B cell (primary cell): Measurements from ENCODE around the gene DHX35. TPM values are rescaled to one million over a fixed set of nuclear protein-coding genes. Genes with fewer than 3 reads are reported as not detected.

Source experiments
- ATAC-seq: fragments of 200-7000 bp; cut with Tn5 transposase; one replicate; pipeline ENCODE4 v1.10.0; 2021; ENCODE audit warnings: low read depth, mild to moderate bottlenecking, moderate number of reproducible peaks, moderate library complexity
- CTCF ChIA-PET: fragments of 350-600 bp; sonication (Branson Sonifier 250); formaldehyde crosslinking; loops from one replicate; lab custom pipeline; 2021; ENCODE audit warnings: antibody characterized with exemption, inconsistent platforms; lab: Charles Lee
- POLR2A ChIA-PET: fragments of 350-600 bp; sonication (Branson Sonifier 250); formaldehyde crosslinking; loops from one replicate; lab custom pipeline; 2021; ENCODE audit warnings: antibody characterized with exemption; lab: Charles Lee
- DNase-seq: peaks from one replicate; pipeline ENCODE4 v3.0.0; 2013
- H2AFZ ChIP-seq: 2 replicates; pipeline ENCODE4 v1.6.1; 2012; ENCODE audit warnings: mild to moderate bottlenecking, low read depth, low read length; ENCODE audit not compliant: insufficient read depth, poor library complexity, severe bottlenecking
- H3K27ac ChIP-seq, 2 donors: 1 replicate in 1 of 2; 2 replicates in 1 of 2; pipeline ENCODE4 v1.5.1; 2012 to 2013; ENCODE audit warnings: low read length in 2 of 2, mild to moderate bottlenecking in 2 of 2, moderate library complexity in 1 of 2
- H3K27me3 ChIP-seq, 4 experiments: fragments of 200-600 bp in 1 of 4; sonication (generic) in 1 of 4; replicated peaks in 1 of 4; 1 replicate in 2 of 4; 2 replicates in 2 of 4; pipeline versions ENCODE4 v1.6.1 to v1.7.0; 2013 to 2016; ENCODE audit warnings: low read length in 3 of 4, mild to moderate bottlenecking in 2 of 4, mixed read lengths in 1 of 4, moderate library complexity in 1 of 4; ENCODE audit not compliant: insufficient read depth in 4 of 4, control insufficient read depth in 3 of 4; ENCODE audit errors: control extremely low read depth in 1 of 4
- H3K36me3 ChIP-seq, 2 experiments: replicated peaks in 1 of 2; 1 replicate in 1 of 2; 2 replicates in 1 of 2; pipeline versions ENCODE4 v1.6.1 to v1.7.1; 2013; ENCODE audit warnings: low read length in 1 of 2; ENCODE audit not compliant: insufficient read depth in 2 of 2, control insufficient read depth in 1 of 2; ENCODE audit errors: control extremely low read depth in 1 of 2, extremely low read depth in 1 of 2
- H3K4me1 ChIP-seq, 2 donors: fragments of 200-600 bp in 1 of 2; sonication (generic) in 1 of 2; 1 replicate in 1 of 2; 2 replicates in 1 of 2; pipeline versions ENCODE4 v1.5.1 to v1.6.1; 2013 to 2017; ENCODE audit warnings: low read length in 2 of 2; ENCODE audit not compliant: control insufficient read depth in 2 of 2, insufficient read depth in 2 of 2
- H3K4me2 ChIP-seq: replicated peaks from 2 replicates; pipeline ENCODE3; 2012; ENCODE audit warnings: mild to moderate bottlenecking, low read depth, low read length; ENCODE audit not compliant: poor library complexity, severe bottlenecking
- H3K4me3 ChIP-seq, 5 experiments: fragments of 200-600 bp in 1 of 5; sonication (generic) in 1 of 5; 1 replicate in 3 of 5; 2 replicates in 2 of 5; pipeline versions ENCODE4 v1.5.1 to v1.7.0; 2011 to 2016; ENCODE audit warnings: low read length in 4 of 5, mild to moderate bottlenecking in 4 of 5, low read depth in 2 of 5, control low read depth in 1 of 5, moderate library complexity in 1 of 5; ENCODE audit not compliant: insufficient read depth in 1 of 5; ENCODE audit errors: control extremely low read depth in 1 of 5, extremely low read depth in 1 of 5
- H3K79me2 ChIP-seq: fragments of 200-600 bp; sonication (generic); one replicate; pipeline ENCODE4 v1.6.0; 2016; ENCODE audit warnings: low read length; ENCODE audit not compliant: control insufficient read depth, insufficient read depth
- H3K9ac ChIP-seq: fragments of 200-600 bp; sonication (generic); 2 replicates; pipeline ENCODE4 v1.6.1; 2017; ENCODE audit warnings: mild to moderate bottlenecking, low read length, moderate library complexity
- H3K9me3 ChIP-seq, 3 donors: one replicate each; pipeline versions ENCODE4 v1.6.1 to v1.7.1; 2013; ENCODE audit warnings: low read length in 2 of 3; ENCODE audit not compliant: control insufficient read depth in 2 of 3, insufficient read depth in 1 of 3; ENCODE audit errors: control extremely low read depth in 1 of 3
- H4K20me1 ChIP-seq: 2 replicates; pipeline ENCODE4 v1.6.0; 2012; ENCODE audit warnings: mild to moderate bottlenecking, low read length; ENCODE audit not compliant: insufficient read depth, control insufficient read depth, poor library complexity, severe bottlenecking
- H3K27ac Mint-ChIP-seq: one replicate; pipeline ENCODE4 v1.8.0; 2021; ENCODE audit warnings: mixed read lengths
- H3K27me3 Mint-ChIP-seq: one replicate; pipeline ENCODE4 v1.8.0; 2021; ENCODE audit warnings: mixed read lengths
- H3K4me1 Mint-ChIP-seq: one replicate; pipeline ENCODE4 v1.8.0; 2021; ENCODE audit warnings: mixed read lengths
- H3K4me3 Mint-ChIP-seq: one replicate; pipeline ENCODE4 v1.8.0; 2021; ENCODE audit warnings: mixed read lengths
- H3K9me3 Mint-ChIP-seq: one replicate; pipeline ENCODE4 v1.8.0; 2022; ENCODE audit warnings: mixed read lengths; ENCODE audit not compliant: insufficient read depth
- EZH2 ChIP-seq: IDR thresholded peaks from 2 replicates; pipeline ENCODE4 v1.6.1; 2012; ENCODE audit warnings: borderline replicate concordance, low read depth, mild to moderate bottlenecking, moderate library complexity, low read length; ENCODE audit not compliant: insufficient read depth, poor library complexity, severe bottlenecking
- WGBS: methylation state at CpG from one replicate; pipeline ENCODE4 v1.1.5; 2013; ENCODE audit warnings: missing lambda C conversion rate; ENCODE audit not compliant: insufficient coverage; 5-methylcytosine and 5-hydroxymethylcytosine counted together
- intact Hi-C: fragments of 100-400 bp; cut with micrococcal nuclease; formaldehyde crosslinking; loops from one replicate; pipeline ENCODE4 v1.10.0; 2022
- polyA plus RNA-seq: library from polyadenylated mRNA; depleted of rRNA; stranded (reverse); fragments of >200 nt; gene quantifications from 2 replicates; pipeline ENCODE4 v1.2.3, GENCODE V29; 2012
- total RNA-seq, 2 donors: library from RNA; stranded (reverse); fragments of 120-200 nt in 1 of 2; gene quantifications; 1 replicate in 1 of 2; 2 replicates in 1 of 2; pipeline versions ENCODE4 v1.2.3 to v1.2.4, GENCODE V29; 2013 to 2022
- TF ChIP-seq, protein P1 (sequence below): fragments of 200-600 bp; IDR thresholded peaks from one replicate; pipeline ENCODE4 v1.8.0; 2022; ENCODE audit warnings: antibody characterized with exemption, mild to moderate bottlenecking

Gene DHX35
- total and polyA plus RNA-seq, 2 donors (not counting 1 experiment from before 2014, with no cell fraction given) = 7.5 to 12.4 TPM

DNA sequence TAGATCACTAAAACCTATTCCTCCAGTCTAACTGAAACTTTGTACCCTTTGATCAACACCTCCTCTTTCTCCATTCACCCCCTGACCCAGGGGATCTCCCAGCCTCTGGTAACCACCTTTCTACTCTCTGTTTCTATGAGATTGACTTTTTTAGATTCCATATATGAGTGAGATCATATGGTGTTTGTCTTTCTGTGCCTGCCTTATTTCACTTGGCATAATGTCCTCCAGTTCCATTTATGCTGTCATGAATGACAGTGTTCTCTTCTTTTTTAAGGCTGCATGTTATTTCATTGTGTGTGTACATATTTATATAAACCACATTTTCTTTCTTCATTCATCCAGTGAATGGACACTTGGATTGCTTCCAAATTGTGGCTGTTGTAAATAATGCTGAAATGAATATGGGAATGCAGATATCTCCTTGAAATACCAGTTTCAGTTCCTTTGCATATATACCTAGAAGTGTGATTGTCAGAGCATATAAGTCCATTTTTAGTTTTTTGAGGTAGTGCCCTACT is 57.7 kb downstream of the DHX35 start:
- intact Hi-C loops = no loop called here
- Histone ChIP-seq H3K4me3 (no peak overlapping the region), H2AFZ (no peak overlapping the region), H3K4me2 (no peak overlapping the region), H3K79me2 (no peaks in the 10 kb centered on the region), H3K9me3 (no peaks in the 10 kb centered on the region), H4K20me1 (no peaks in the 10 kb centered on the region), H3K36me3 (peaks cover 7 to 61% of the 10 kb centered on the region in 2 experiments), H3K27ac (no peak overlapping the region), H3K9ac (no peak overlapping the region), H3K27me3 (no peaks in the 10 kb centered on the region), H3K4me1 (no peaks in the 10 kb centered on the region)
- Mint-ChIP-seq H3K9me3 (no peaks in the 10 kb centered on the region), H3K4me1 (no peaks in the 10 kb centered on the region), H3K27me3 (no peaks in the 10 kb centered on the region), H3K4me3 (no peak overlapping the region), H3K27ac (no peak overlapping the region)
- ATAC-seq = no peak
- no peak for DNase-seq
- TF ChIP-seq, protein P1, sequence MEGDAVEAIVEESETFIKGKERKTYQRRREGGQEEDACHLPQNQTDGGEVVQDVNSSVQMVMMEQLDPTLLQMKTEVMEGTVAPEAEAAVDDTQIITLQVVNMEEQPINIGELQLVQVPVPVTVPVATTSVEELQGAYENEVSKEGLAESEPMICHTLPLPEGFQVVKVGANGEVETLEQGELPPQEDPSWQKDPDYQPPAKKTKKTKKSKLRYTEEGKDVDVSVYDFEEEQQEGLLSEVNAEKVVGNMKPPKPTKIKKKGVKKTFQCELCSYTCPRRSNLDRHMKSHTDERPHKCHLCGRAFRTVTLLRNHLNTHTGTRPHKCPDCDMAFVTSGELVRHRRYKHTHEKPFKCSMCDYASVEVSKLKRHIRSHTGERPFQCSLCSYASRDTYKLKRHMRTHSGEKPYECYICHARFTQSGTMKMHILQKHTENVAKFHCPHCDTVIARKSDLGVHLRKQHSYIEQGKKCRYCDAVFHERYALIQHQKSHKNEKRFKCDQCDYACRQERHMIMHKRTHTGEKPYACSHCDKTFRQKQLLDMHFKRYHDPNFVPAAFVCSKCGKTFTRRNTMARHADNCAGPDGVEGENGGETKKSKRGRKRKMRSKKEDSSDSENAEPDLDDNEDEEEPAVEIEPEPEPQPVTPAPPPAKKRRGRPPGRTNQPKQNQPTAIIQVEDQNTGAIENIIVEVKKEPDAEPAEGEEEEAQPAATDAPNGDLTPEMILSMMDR = no peak
- ChIA-PET POLR2A (interaction anchor here (0.6 kb wide), 1 partner anchor 1060 kb away, joined by 4 read pairs; no protein-coding TSS in a partner anchor), CTCF (no interaction called here)

DNA sequence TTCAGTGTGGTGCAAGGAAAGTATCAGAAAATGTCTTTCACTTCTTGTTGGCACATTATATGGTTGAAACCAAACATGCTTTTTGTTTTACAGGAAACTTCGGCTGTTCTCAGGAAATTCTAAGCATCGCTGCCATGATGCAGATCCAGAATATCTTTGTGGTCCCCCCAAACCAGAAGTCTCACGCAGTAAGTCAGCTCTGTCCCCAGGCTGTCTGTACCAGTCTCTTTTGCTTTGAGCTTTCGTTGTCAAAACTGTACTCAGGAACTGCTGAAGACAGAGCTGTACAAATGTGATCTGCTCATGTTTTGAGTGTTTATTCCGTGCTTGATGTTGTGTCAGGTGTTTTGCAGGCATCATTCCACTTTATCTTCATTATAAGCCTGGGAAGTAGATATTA is 59.6 kb downstream of the DHX35 start:
- H3K4me3 Mint-ChIP-seq = no peak overlapping the region
- Histone ChIP-seq H4K20me1 (no peaks in the 10 kb centered on the region), H3K27ac (no peak overlapping the region), H2AFZ (no peak overlapping the region), H3K4me2 (no peak overlapping the region), H3K9me3 (no peaks in the 10 kb centered on the region), H3K9ac (no peak overlapping the region), H3K27me3 (no peaks in the 10 kb centered on the region), H3K4me3 (no peak overlapping the region), H3K79me2 (no peaks in the 10 kb centered on the region), H3K4me1 (peaks cover 0 to 3% of the 10 kb centered on the region in 2 donors), H3K36me3 (peaks cover 7 to 58% of the 10 kb centered on the region in 2 experiments)
- POLR2A ChIA-PET = no interaction called here
- H3K4me1 Mint-ChIP-seq = peaks cover 2% of the 10 kb centered on the region
- no peak for ATAC-seq
- no peak for TF ChIP-seq EZH2
- TF ChIP-seq, protein P1 = no peak
- 77% methylated on average over 3 of the region's 5 CpGs for WGBS
- DNase-seq = no peak
- CTCF ChIA-PET = interaction anchor here (1.0 kb wide), 1 partner anchor 19 kb away, joined by 3 read pairs; no protein-coding TSS in a partner anchor
- no peak overlapping the region for H3K27ac Mint-ChIP-seq
- no peaks in the 10 kb centered on the region for H3K9me3 Mint-ChIP-seq
- intact Hi-C loops = no loop called here
- H3K27me3 Mint-ChIP-seq = no peaks in the 10 kb centered on the region
